Activated CD8-positive, alpha-beta memory T cell treated with anti-CD3 and anti-CD28 coated beads for 36 hours (primary cell): ENCODE data around the gene TXNDC9. TPM values are rescaled to one million over a fixed set of nuclear protein-coding genes. Genes with fewer than 3 reads are reported as not detected.
"Not testable (repeated sequence)": the region's sequence is repeated elsewhere in the genome, so short reads cannot be mapped to it uniquely, and the experiment has no call there.

Experiments
- CTCF ChIA-PET: fragments of 350-600 bp; sonication (Branson Sonifier 250); formaldehyde crosslinking; loops from one replicate; lab custom pipeline; 2021; ENCODE audit warnings: antibody characterized with exemption; lab: Charles Lee
- POLR2A ChIA-PET: fragments of 350-600 bp; sonication (Branson Sonifier 250); formaldehyde crosslinking; loops from one replicate; lab custom pipeline; 2021; ENCODE audit warnings: antibody characterized with exemption; lab: Charles Lee
- total RNA-seq, 2 experiments: library from RNA; stranded (reverse); gene quantifications; one replicate each; pipeline ENCODE4 v1.2.3, GENCODE V29; 2021

The TXNDC9 gene
- total RNA-seq, 2 experiments from 2014 or later = 32.0 to 32.4 TPM

GRCh38 chr2:99338029-99338585, 2.0 kb upstream of the TXNDC9 start:
- ChIA-PET CTCF (no interaction called here), POLR2A (interaction anchor here (0.6 to 2.1 kb wide), 6 partner anchors 10 to 501 kb away, joined by 3 to 9 read pairs (median 5); partner anchors contain the start of genes C2orf15, MITD1 and REV1)

GRCh38 chr2:99337113-99338028, 1.2 kb upstream of the TXNDC9 start, which contains the start of gene EIF5B:
Gene EIF5B, plus strand, starts transcription at chr2:99337389. Its CDS starts 166 bp downstream, at chr2:99337555.
- ChIA-PET POLR2A (interaction anchor here (0.6 to 2.1 kb wide), 7 partner anchors 10 to 500 kb away, joined by 3 to 9 read pairs (median 4); partner anchors contain the start of genes C2orf15, MITD1 and REV1), CTCF (interaction anchor here (1.0 to 1.5 kb wide), 4 partner anchors 11 to 157 kb away, joined by 3 to 5 read pairs (median 4); no protein-coding TSS in a partner anchor)

DNA sequence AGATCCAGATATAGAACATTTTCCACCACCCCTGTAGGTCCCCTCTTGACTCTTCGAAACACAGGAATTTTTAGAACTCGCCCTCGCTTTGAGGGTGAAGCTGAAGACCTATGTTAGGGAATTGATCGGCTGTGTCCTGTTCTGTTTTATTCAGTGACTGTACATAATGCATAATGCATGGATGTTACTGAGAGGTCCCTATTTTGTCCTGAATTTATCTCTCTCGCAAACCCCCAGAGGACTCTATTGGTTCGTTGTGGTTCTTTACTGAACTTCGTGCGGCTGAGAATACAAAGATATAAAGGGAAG, 625 bp upstream of the TXNDC9 start:
- CTCF ChIA-PET = interaction anchor here (1.0 to 1.5 kb wide), 4 partner anchors 11 to 157 kb away, joined by 3 to 5 read pairs (median 4); no protein-coding TSS in a partner anchor
- POLR2A ChIA-PET = interaction anchor here (1.0 to 2.1 kb wide), 4 partner anchors 11 to 196 kb away, joined by 4 to 9 read pairs (median 8); partner anchors contain the start of genes C2orf15 and REV1

GRCh38 chr2:99325384-99325783, 10.7 kb downstream of the TXNDC9 start:
- CTCF ChIA-PET = no interaction called here
- POLR2A ChIA-PET = no interaction called here

DNA sequence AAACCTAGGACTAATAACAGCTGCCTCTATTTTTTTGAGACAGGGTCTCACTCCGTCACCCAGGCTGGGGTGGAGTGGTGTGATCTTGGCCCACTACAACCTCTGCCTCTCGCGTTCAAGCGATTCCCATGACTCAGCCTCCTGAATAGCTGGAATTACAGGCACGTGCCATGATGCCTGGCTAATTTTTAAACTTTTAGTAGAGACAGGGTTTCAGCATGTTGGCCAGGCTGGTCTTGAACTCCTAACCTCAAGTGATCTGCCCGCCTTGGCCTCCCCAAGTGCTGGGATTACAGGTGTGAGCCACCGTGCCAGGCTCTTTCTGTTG, 18.3 kb downstream of the TXNDC9 start:
- POLR2A ChIA-PET, CTCF ChIA-PET: not testable (repeated sequence)

DNA sequence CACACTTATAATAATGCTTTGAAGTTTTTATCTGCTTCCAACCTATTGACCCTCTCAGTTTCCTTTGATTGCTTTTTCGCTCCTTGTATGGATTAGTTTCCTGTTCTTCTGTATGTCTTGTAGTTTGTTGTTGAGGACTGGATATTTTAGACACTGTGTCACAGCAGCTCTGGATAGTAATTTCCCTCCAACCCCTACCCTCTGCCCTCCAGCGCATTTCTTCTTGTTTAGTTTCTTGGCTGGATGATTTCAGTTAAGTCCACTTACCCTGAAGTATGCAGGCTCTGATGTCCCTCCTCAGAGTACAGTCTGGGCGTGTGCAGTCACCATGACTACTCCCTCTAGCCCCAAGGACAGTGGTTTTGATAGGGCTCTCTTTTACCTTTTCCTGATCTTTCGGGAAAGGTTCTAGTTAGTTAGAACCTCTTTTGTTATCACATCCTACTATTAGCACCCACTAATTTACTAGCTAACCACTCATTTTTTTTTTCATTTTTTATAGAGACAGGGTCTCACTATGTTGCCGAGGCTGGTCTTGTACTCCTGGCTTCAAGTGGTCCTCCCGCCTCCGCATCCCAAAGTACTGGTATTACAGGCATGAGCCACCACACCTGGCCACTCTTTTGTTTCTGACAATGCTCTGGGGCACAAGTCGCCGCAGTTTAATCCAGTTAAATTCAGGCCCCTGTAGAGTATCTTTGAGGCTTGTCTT, 18.8 kb downstream of the TXNDC9 start:
- POLR2A ChIA-PET = no interaction called here
- CTCF ChIA-PET = no interaction called here

GRCh38 chr2:99301097-99301496, 35.0 kb downstream of the TXNDC9 start, which contains the start of gene LYG1:
Gene LYG1, minus strand, starts transcription at chr2:99301197. Its CDS starts 5,527 bp downstream, at chr2:99295670.
- POLR2A ChIA-PET, CTCF ChIA-PET: not testable (repeated sequence)

GRCh38 chr2:99299580-99299979, 36.6 kb downstream of the TXNDC9 start:
- POLR2A ChIA-PET = no interaction called here
- CTCF ChIA-PET = no interaction called here

DNA sequence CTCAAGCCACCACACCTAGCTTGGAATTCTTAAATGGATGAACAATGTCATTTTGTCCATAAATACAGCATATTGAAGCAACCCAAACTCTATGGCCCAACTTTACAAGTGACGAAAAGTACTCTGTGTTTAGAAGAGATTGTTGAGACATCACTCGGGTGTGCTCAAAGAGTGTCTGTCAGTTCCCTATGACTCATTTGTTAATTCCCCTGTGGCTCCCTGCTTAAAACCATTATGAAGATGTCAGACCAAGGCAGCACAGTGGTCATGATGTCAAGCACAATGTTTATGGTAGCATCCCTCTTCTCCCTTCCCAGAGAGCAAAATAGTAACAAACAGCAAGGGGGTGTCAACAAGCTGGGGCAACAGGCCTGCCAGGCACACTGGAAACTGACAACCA, 38.1 kb downstream of the TXNDC9 start:
- POLR2A ChIA-PET = no interaction called here
- CTCF ChIA-PET = no interaction called here

GRCh38 chr2:99285526-99285925, 50.6 kb downstream of the TXNDC9 start:
- CTCF ChIA-PET = no interaction called here
- POLR2A ChIA-PET = no interaction called here

DNA sequence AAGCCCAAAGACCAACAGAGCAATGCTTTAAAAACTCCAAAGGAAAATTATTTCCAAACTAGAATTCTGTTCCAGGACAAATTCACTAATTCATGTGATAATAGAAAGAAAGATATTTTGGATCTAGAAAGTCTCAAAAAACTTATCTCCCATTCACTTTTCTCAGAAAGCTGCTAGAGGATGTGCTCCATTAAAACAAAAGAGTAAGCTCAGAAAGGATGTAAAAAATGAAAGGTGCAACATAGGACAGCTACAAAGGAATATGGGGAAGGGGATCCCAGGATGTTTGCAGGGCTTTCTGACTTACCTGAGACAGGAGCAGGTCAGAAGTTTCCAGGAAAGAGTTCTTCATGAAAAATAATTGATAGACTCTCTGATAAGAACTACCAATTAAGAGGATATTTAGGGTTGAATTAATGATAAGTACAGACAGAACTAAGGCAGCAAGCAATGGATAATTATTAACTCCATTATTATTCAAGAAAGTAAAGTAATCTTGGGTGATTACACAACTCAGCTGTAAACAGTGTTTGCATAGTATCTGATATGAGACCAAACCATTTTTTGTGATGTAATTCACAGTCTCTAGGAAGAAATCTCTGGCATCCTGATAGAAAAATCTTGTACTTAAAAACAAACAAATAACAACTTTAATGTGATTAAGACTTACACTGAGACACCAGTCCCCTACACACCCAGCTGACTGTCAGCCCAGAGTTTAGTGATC, 56.0 kb downstream of the TXNDC9 start:
- ChIA-PET POLR2A (no interaction called here), CTCF (no interaction called here)

DNA sequence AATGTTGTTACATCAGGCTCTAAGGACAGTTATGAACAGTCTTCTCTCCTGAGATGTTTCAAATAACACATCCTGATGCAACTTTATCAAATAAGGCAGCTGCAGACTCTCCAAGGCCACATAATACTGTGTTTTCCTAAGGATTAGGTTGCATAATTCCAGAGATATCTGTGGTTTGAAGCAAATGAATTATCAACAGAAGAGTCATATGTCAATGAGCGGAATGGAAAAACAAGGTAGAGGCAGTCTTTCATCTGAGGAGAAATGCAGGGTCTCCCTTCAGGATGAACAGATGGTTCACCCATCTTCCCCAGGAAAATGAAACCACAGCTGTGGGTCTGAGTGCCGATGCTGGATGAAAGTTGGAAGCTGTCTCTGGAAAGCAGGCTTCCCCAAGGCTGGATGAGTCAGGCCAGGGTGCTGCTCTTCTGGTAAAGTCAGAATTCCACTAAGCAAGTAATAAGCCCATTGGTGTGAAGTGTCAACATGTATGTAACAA, 57.3 kb downstream of the TXNDC9 start:
- POLR2A ChIA-PET = no interaction called here
- CTCF ChIA-PET = no interaction called here

DNA sequence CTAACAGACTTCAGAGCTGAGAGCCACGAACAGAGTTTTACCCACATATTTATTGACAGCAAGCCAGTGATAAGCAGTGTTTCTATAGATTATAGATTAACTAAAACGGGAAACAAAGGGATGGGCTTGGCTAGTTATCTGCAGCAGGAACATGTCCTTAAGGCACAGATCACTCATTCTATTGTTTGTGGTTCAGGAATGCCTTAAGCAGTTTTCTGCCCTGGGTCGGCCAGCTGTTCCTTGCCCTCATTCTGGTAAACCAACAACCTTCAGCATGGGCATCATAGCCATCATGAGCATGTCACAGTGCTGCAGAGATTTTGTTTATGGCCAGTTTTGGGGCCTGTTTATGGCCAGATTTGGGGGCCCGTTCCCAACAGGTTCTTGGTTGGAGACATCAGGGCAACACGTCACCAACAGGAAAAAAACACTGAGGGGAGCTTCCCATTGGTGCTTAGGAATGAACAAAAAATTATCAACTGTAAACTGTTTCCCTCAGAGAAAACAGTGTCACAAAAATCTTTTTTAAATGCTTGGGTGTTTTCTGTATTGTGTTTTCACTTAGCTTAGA, 57.9 kb downstream of the TXNDC9 start:
- CTCF ChIA-PET = not testable (repeated sequence)

DNA sequence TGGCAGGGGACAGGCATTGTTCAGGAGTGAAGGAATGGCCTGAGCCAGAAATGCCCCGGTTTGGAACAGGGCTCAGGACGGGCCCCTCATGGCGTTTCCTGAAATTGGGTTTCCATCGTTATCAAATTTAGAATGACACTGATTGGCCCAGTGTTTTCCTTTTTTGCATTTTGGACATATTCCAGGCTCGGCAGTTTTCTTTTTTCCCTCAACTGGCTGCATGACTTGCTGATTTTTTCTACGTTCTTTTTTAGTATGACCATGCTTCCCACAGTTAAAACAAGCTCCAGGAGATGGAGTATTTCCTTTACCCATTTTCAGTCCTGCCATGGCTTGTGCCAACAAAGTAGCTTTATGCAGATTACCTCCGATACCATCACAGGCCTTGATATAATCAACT, 60.3 kb downstream of the TXNDC9 start:
- CTCF ChIA-PET = no interaction called here
- POLR2A ChIA-PET = no interaction called here

More for the DNA sequence above, 57.9 kb downstream of the TXNDC9 start:
- POLR2A ChIA-PET = not testable (repeated sequence)

Other genes with a start within 250 kb of the TXNDC9 start
- under 1 TPM; 0.80 to 0.82 TPM for gene C2orf15, start 194.6 kb downstream of the TXNDC9 start, total RNA-seq
- 1 to 10 TPM; 4.7 to 7.1 TPM for gene TSGA10, start 181.4 kb downstream of the TXNDC9 start, total RNA-seq
- gene LIPT1, start 181.4 kb downstream of the TXNDC9 start, total RNA-seq = 1 to 10 TPM; 4.3 TPM
- gene MITD1, start 155.3 kb downstream of the TXNDC9 start, total RNA-seq = 10 to 100 TPM; 51.2 to 52.7 TPM
- 10 to 100 TPM; 30.5 to 31.6 TPM for gene MRPL30, start 155.1 kb downstream of the TXNDC9 start, total RNA-seq
- gene LYG2, start 80.7 kb downstream of the TXNDC9 start, total RNA-seq = not detected
- under 1 TPM; 0.78 to 0.86 TPM for gene LYG1, start 35.1 kb downstream of the TXNDC9 start, total RNA-seq
- 10 to 100 TPM; 94.3 to 96.3 TPM for gene EIF5B, start 1.1 kb upstream of the TXNDC9 start, total RNA-seq
- 10 to 100 TPM; 31.1 to 31.5 TPM for gene REV1, start 153.7 kb upstream of the TXNDC9 start, total RNA-seq